Suprapubic skin (tissue), 3 donors: ENCODE results near the gene TRIM41.
"Not testable (repeated sequence)": the region's sequence is repeated elsewhere in the genome, so short reads cannot be mapped to it uniquely, and the experiment has no call there.

Source experiments
- CTCF ChIP-seq, 2 donors: fragments of 200-600 bp in 1 of 2; fragments of 450-650 bp in 1 of 2; sonication (generic) in 1 of 2; IDR thresholded peaks; one replicate each; pipeline ENCODE4 v1.5.1; 2016 to 2019; ENCODE audit warnings: antibody characterized with exemption in 2 of 2, mild to moderate bottlenecking in 1 of 2, moderate library complexity in 1 of 2
- EP300 ChIP-seq: sonication (generic); formaldehyde crosslinking; IDR thresholded peaks from one replicate; pipeline ENCODE4 v1.6.1; 2017; ENCODE audit warnings: antibody characterized with exemption
- POLR2A ChIP-seq, 2 donors: fragments of 450-650 bp; IDR thresholded peaks; one replicate each; pipeline ENCODE4 v1.6.1; 2017; ENCODE audit warnings: antibody characterized with exemption in 2 of 2, mild to moderate bottlenecking in 2 of 2, moderate library complexity in 2 of 2

- TF ChIP-seq CTCF (IDR thresholded peaks at IDR 0.05); POLR2A (IDR thresholded peaks at IDR 0.05); EP300: not testable (repeated sequence)
These were observed 44.8 kb downstream of the TRIM41 start for GRCh38 chr5:181267907-181268306.
